ENCODE results near the gene NECAB2.

NECAB2 gene

DNA sequence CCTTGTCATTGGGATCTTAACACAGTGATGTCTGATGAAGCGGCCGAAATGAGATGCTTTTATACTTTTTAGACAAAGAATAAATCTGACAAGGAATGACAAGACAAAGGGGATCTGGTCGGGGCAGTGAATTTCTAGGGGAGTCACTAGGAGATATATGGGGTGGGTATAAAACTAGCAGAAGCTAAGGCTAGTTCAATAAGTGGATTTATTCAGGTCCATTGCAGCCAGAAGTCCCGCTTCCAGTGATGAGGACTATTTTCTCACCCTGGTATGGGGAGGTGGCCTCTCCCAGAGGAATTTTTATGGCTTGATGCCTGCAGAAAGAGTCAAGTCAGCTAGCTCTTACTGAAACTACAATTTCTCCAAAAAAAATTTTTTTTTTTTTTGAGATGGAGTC, 50.7 kb downstream of the NECAB2 start:
- TF ChIP-seq, protein P1, sequence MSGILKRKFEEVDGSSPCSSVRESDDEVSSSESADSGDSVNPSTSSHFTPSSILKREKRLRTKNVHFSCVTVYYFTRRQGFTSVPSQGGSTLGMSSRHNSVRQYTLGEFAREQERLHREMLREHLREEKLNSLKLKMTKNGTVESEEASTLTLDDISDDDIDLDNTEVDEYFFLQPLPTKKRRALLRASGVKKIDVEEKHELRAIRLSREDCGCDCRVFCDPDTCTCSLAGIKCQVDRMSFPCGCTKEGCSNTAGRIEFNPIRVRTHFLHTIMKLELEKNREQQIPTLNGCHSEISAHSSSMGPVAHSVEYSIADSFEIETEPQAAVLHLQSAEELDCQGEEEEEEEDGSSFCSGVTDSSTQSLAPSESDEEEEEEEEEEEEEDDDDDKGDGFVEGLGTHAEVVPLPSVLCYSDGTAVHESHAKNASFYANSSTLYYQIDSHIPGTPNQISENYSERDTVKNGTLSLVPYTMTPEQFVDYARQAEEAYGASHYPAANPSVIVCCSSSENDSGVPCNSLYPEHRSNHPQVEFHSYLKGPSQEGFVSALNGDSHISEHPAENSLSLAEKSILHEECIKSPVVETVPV (CRISPR knock-in tag; IDR thresholded peaks at IDR 0.05) = no peak
- TF ChIP-seq GLIS3 (CRISPR knock-in tag; IDR thresholded peaks at IDR 0.05) (no peak), TOX (CRISPR knock-in tag; IDR thresholded peaks at IDR 0.05; ENCODE audit: borderline replicate concordance) (no peak), RARB (CRISPR knock-in tag; IDR thresholded peaks at IDR 0.05) (no peak), ZFP30 (CRISPR knock-in tag; IDR thresholded peaks at IDR 0.05) (no peak), OSR1 (CRISPR knock-in tag; IDR thresholded peaks at IDR 0.05) (no peak), BACH2 (CRISPR knock-in tag; IDR thresholded peaks at IDR 0.05; ENCODE audit: borderline replicate concordance) (no peak), ZNF8 (CRISPR knock-in tag; IDR thresholded peaks at IDR 0.05) (no peak), ARNTL (CRISPR knock-in tag; IDR thresholded peaks at IDR 0.05; ENCODE audit: borderline replicate concordance, low read depth) (no peak), POU6F1 (CRISPR knock-in tag; IDR thresholded peaks at IDR 0.05; ENCODE audit: borderline replicate concordance, low read depth) (no peak), ZFP3 (CRISPR knock-in tag; IDR thresholded peaks at IDR 0.05) (no peak), ZC3H10 (CRISPR knock-in tag; IDR thresholded peaks at IDR 0.05) (no peak), SNAI2 (CRISPR knock-in tag; IDR thresholded peaks at IDR 0.05) (no peak)
- TF ChIP-seq, protein P2, sequence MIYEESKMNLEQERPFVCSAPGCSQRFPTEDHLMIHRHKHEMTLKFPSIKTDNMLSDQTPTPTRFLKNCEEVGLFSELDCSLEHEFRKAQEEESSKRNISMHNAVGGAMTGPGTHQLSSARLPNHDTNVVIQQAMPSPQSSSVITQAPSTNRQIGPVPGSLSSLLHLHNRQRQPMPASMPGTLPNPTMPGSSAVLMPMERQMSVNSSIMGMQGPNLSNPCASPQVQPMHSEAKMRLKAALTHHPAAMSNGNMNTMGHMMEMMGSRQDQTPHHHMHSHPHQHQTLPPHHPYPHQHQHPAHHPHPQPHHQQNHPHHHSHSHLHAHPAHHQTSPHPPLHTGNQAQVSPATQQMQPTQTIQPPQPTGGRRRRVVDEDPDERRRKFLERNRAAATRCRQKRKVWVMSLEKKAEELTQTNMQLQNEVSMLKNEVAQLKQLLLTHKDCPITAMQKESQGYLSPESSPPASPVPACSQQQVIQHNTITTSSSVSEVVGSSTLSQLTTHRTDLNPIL (CRISPR knock-in tag; IDR thresholded peaks at IDR 0.05; ENCODE audit: low read depth) = no peak
- no peak for ATAC-seq

- ATAC-seq = no peak
- TF ChIP-seq TCF4 (CRISPR knock-in tag; IDR thresholded peaks at IDR 0.05; ENCODE audit: borderline replicate concordance) (no peak), TOX (CRISPR knock-in tag; IDR thresholded peaks at IDR 0.05; ENCODE audit: borderline replicate concordance) (no peak), ZFP30 (CRISPR knock-in tag; IDR thresholded peaks at IDR 0.05) (no peak), ZFP3 (CRISPR knock-in tag; IDR thresholded peaks at IDR 0.05) (no peak), CSDC2 (CRISPR knock-in tag; IDR thresholded peaks at IDR 0.05) (no peak), ZNF8 (CRISPR knock-in tag; IDR thresholded peaks at IDR 0.05) (no peak), SNAI2 (CRISPR knock-in tag; IDR thresholded peaks at IDR 0.05) (no peak), ARNTL (CRISPR knock-in tag; IDR thresholded peaks at IDR 0.05; ENCODE audit: borderline replicate concordance, low read depth) (no peak), GLIS3 (CRISPR knock-in tag; IDR thresholded peaks at IDR 0.05) (no peak), ZNF70 (CRISPR knock-in tag; IDR thresholded peaks at IDR 0.05) (no peak), RARB (CRISPR knock-in tag; IDR thresholded peaks at IDR 0.05) (no peak), ESRRG (CRISPR knock-in tag; IDR thresholded peaks at IDR 0.05) (no peak)
- TF ChIP-seq, protein P2 (CRISPR knock-in tag; IDR thresholded peaks at IDR 0.05; ENCODE audit: low read depth) = no peak
- TF ChIP-seq, protein P3, sequence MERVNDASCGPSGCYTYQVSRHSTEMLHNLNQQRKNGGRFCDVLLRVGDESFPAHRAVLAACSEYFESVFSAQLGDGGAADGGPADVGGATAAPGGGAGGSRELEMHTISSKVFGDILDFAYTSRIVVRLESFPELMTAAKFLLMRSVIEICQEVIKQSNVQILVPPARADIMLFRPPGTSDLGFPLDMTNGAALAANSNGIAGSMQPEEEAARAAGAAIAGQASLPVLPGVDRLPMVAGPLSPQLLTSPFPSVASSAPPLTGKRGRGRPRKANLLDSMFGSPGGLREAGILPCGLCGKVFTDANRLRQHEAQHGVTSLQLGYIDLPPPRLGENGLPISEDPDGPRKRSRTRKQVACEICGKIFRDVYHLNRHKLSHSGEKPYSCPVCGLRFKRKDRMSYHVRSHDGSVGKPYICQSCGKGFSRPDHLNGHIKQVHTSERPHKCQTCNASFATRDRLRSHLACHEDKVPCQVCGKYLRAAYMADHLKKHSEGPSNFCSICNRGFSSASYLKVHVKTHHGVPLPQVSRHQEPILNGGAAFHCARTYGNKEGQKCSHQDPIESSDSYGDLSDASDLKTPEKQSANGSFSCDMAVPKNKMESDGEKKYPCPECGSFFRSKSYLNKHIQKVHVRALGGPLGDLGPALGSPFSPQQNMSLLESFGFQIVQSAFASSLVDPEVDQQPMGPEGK (CRISPR knock-in tag; IDR thresholded peaks at IDR 0.05; ENCODE audit: borderline replicate concordance) = no peak
- TF ChIP-seq, protein P4, sequence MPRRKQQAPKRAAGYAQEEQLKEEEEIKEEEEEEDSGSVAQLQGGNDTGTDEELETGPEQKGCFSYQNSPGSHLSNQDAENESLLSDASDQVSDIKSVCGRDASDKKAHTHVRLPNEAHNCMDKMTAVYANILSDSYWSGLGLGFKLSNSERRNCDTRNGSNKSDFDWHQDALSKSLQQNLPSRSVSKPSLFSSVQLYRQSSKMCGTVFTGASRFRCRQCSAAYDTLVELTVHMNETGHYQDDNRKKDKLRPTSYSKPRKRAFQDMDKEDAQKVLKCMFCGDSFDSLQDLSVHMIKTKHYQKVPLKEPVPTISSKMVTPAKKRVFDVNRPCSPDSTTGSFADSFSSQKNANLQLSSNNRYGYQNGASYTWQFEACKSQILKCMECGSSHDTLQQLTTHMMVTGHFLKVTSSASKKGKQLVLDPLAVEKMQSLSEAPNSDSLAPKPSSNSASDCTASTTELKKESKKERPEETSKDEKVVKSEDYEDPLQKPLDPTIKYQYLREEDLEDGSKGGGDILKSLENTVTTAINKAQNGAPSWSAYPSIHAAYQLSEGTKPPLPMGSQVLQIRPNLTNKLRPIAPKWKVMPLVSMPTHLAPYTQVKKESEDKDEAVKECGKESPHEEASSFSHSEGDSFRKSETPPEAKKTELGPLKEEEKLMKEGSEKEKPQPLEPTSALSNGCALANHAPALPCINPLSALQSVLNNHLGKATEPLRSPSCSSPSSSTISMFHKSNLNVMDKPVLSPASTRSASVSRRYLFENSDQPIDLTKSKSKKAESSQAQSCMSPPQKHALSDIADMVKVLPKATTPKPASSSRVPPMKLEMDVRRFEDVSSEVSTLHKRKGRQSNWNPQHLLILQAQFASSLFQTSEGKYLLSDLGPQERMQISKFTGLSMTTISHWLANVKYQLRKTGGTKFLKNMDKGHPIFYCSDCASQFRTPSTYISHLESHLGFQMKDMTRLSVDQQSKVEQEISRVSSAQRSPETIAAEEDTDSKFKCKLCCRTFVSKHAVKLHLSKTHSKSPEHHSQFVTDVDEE (CRISPR knock-in tag; IDR thresholded peaks at IDR 0.05) = no peak
- TF ChIP-seq, protein P1 (CRISPR knock-in tag; IDR thresholded peaks at IDR 0.05) = no peak
These were observed 52.3 kb downstream of the NECAB2 start for GRCh38 chr16:84020353-84020752.
